OCI-LY7 (cell line): ENCODE data around the gene CYP2W1. TPM values are rescaled to one million over a fixed set of nuclear protein-coding genes. Genes with fewer than 3 reads are reported as not detected.

Experiments
- BruUV-seq: library from RNA; stranded (reverse); fragments of 400-500 nt; replicated peaks from 2 replicates; lab custom pipeline; 2021; lab: Mats Ljungman, UMichigan
- CTCF ChIA-PET: fragments of 300-600 bp; sonication (Branson Sonifier 250); formaldehyde crosslinking; loops from one replicate; lab custom pipeline; 2022; ENCODE audit warnings: antibody characterized with exemption; ENCODE audit not compliant: unreplicated experiment; lab: Charles Lee
- POLR2A ChIA-PET: fragments of 300-600 bp; sonication (Branson Sonifier 250); formaldehyde crosslinking; loops from one replicate; lab custom pipeline; 2022; ENCODE audit warnings: antibody characterized with exemption; lab: Charles Lee
- DNase-seq: peaks from one replicate; pipeline ENCODE4 v3.0.0-alpha.2; 2015; ENCODE audit warnings: low spot score
- H2AFZ ChIP-seq: fragments of 200-600 bp; sonication (generic), shearing (Covaris generic); 2 replicates; pipeline ENCODE4 v1.6.1; 2014; ENCODE audit warnings: mild to moderate bottlenecking, antibody characterized with exemption, low read length, moderate library complexity
- H3K27ac ChIP-seq: fragments of 200-600 bp; sonication (generic); 2 replicates; pipeline ENCODE4 v1.5.1; 2014; ENCODE audit warnings: mixed run types, low read depth, mild to moderate bottlenecking, moderate library complexity, low read length, inconsistent platforms; ENCODE audit not compliant: poor library complexity, severe bottlenecking
- H3K36me3 ChIP-seq: fragments of 200-600 bp; sonication (generic); 2 replicates; pipeline ENCODE4 v1.6.1; 2014; ENCODE audit warnings: mild to moderate bottlenecking, antibody characterized with exemption, low read length, moderate library complexity, mixed read lengths; ENCODE audit not compliant: insufficient read depth
- H3K4me1 ChIP-seq: fragments of 200-600 bp; sonication (generic); 2 replicates; pipeline ENCODE4 v1.5.1; 2014; ENCODE audit warnings: mild to moderate bottlenecking, low read length; ENCODE audit not compliant: insufficient read depth, poor library complexity, severe bottlenecking
- H3K4me2 ChIP-seq: fragments of 200-600 bp; sonication (generic); 2 replicates; pipeline ENCODE4 v1.6.1; 2014; ENCODE audit warnings: mild to moderate bottlenecking, low read length
- H3K4me3 ChIP-seq: fragments of 200-600 bp; sonication (generic); 2 replicates; pipeline ENCODE4 v1.5.1; 2014; ENCODE audit warnings: mild to moderate bottlenecking, low read depth, low read length; ENCODE audit not compliant: poor library complexity, severe bottlenecking
- H3K79me2 ChIP-seq: fragments of 200-600 bp; sonication (generic); 2 replicates; pipeline ENCODE4 v1.6.1; 2016; ENCODE audit warnings: low read depth, mild to moderate bottlenecking, low read length, moderate library complexity, mixed read lengths; ENCODE audit not compliant: insufficient read depth
- H3K9me2 ChIP-seq: fragments of 200-600 bp; sonication (generic); 2 replicates; pipeline ENCODE4 v1.6.1; 2016; ENCODE audit warnings: mild to moderate bottlenecking, low read length, mixed read lengths; ENCODE audit not compliant: insufficient read depth
- H3K9me3 ChIP-seq: fragments of 200-600 bp; sonication (generic); 2 replicates; pipeline ENCODE4 v1.6.1; 2014; ENCODE audit warnings: mild to moderate bottlenecking, mixed run types, low read length, mixed read lengths
- H4K20me1 ChIP-seq: fragments of 200-600 bp; sonication (generic); 2 replicates; pipeline ENCODE4 v1.6.1; 2014; ENCODE audit warnings: mild to moderate bottlenecking, antibody characterized with exemption, low read length, moderate library complexity, mixed read lengths; ENCODE audit not compliant: insufficient read depth
- CTCF ChIP-seq: fragments of 200-600 bp; sonication (generic); conservative IDR thresholded peaks from 2 replicates; pipeline ENCODE4 v1.5.1; 2014; ENCODE audit warnings: mild to moderate bottlenecking, antibody characterized with exemption, low read length, moderate library complexity, mixed read lengths
- EZH2phosphoT487 ChIP-seq: fragments of 200-600 bp; sonication (generic); IDR thresholded peaks from 2 replicates; pipeline ENCODE4 v1.6.1; 2018; ENCODE audit warnings: low read depth, borderline replicate concordance, mild to moderate bottlenecking, mixed run types, antibody characterized with exemption, low read length, moderate library complexity, mixed read lengths
- intact Hi-C: fragments of 100-400 bp; cut with micrococcal nuclease; formaldehyde crosslinking; loops from one replicate; pipeline ENCODE4 v1.10.0; 2022; ENCODE audit not compliant: unreplicated experiment
- total RNA-seq, 2 experiments: library from RNA; depleted of rRNA in 1 of 2; stranded (reverse); fragments of >200 nt in 1 of 2; shearing (Covaris generic) in 1 of 2; gene quantifications; 2 replicates each; pipeline ENCODE4 v1.2.3, GENCODE V29; 2014 to 2022

Gene CYP2W1
- total RNA-seq, 2 experiments from 2014 or later, result 1.3 TPM; not detected in 1

- Histone ChIP-seq H3K27ac (peak overlapping the region; percentile 93), H3K36me3 (peaks cover 10% of the 10 kb centered on the region), H3K4me2 (peak overlapping the region; percentile 53), H3K4me3 (peak overlapping the region; percentile 6), H3K9me2 (no peaks in the 10 kb centered on the region), H4K20me1 (peaks cover 9% of the 10 kb centered on the region), H3K4me1 (peaks cover 85% of the 10 kb centered on the region), H3K9me3 (no peaks in the 10 kb centered on the region), H2AFZ (peak overlapping the region; percentile 38), H3K79me2 (peaks cover 28% of the 10 kb centered on the region)
- no peak for TF ChIP-seq CTCF
- TF ChIP-seq EZH2phosphoT487, result no peak
- no TSS peak for BruUV-seq
- POLR2A ChIA-PET, result no interaction called here
- no peak for DNase-seq
- intact Hi-C loops, result no loop called here
- CTCF ChIA-PET, result no interaction called here
Measured at GRCh38 chr7:977326-978048, 5.5 kb upstream of the CYP2W1 start.

GRCh38 chr7:978049-978346 lies 5.0 kb upstream of the CYP2W1 start:
- ChIA-PET CTCF (interaction anchor here (1.1 kb wide), 1 partner anchor 20 kb away, joined by 4 read pairs; no protein-coding TSS in a partner anchor), POLR2A (interaction anchor here (0.6 kb wide), 2 partner anchors 9 to 617 kb away, joined by 3 to 4 read pairs; no protein-coding TSS in a partner anchor)
- Histone ChIP-seq H2AFZ (peak overlapping the region; percentile 38), H3K9me3 (no peaks in the 10 kb centered on the region), H3K9me2 (no peaks in the 10 kb centered on the region), H3K79me2 (peaks cover 23% of the 10 kb centered on the region), H3K4me2 (peak overlapping the region; percentile 53), H4K20me1 (peaks cover 9% of the 10 kb centered on the region), H3K36me3 (peaks cover 5% of the 10 kb centered on the region), H3K4me3 (peak overlapping the region; percentile 6), H3K4me1 (peaks cover 86% of the 10 kb centered on the region), H3K27ac (peak overlapping the region; percentile 93)
- intact Hi-C loops, result no loop called here
- peak; percentile 74 for DNase-seq
- TF ChIP-seq EZH2phosphoT487, result no peak
- no peak for TF ChIP-seq CTCF
- no TSS peak for BruUV-seq
